OCI-LY7 (cell line): ENCODE results near the gene MYEOV.

Experiments
- EZH2phosphoT487 ChIP-seq: fragments of 200-600 bp; sonication (generic); IDR thresholded peaks from 2 replicates; pipeline ENCODE4 v1.6.1; 2018; ENCODE audit warnings: low read depth, borderline replicate concordance, mild to moderate bottlenecking, mixed run types, antibody characterized with exemption, low read length, moderate library complexity, mixed read lengths
- TF ChIP-seq, protein P1 (sequence below): fragments of 200-600 bp; sonication (generic); conservative IDR thresholded peaks from 2 replicates; pipeline ENCODE4 v1.5.1; 2014; ENCODE audit warnings: mild to moderate bottlenecking, antibody characterized with exemption, low read length, moderate library complexity, mixed read lengths

DNA sequence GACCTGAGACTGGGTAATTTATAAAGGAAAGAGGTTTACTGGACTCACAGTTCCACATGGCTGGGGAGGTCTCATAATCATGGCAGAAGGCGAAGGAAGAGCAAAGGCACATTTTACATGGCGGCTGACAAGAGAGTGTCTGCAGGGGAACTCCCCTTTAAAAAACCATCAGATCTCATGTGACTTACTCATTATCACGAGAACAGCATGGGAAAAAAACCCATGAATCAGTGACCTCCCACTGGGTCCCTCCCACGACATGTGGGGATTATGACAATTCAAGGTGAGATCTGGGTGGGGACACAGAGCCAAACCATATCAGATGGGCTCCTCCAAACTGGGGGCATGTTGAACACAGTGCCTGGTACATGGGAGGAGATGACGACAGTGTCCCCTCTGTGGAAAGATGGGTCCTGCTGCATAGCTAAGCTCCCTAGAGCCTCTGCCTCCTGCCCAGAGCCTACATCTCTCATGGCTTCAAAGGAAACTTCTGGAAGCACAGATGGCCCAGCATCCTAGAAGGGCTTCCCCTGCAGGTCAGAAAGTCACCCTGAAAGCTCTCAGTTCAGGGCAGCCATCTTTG, 46.1 kb downstream of the MYEOV start:
- TF ChIP-seq, protein P1, sequence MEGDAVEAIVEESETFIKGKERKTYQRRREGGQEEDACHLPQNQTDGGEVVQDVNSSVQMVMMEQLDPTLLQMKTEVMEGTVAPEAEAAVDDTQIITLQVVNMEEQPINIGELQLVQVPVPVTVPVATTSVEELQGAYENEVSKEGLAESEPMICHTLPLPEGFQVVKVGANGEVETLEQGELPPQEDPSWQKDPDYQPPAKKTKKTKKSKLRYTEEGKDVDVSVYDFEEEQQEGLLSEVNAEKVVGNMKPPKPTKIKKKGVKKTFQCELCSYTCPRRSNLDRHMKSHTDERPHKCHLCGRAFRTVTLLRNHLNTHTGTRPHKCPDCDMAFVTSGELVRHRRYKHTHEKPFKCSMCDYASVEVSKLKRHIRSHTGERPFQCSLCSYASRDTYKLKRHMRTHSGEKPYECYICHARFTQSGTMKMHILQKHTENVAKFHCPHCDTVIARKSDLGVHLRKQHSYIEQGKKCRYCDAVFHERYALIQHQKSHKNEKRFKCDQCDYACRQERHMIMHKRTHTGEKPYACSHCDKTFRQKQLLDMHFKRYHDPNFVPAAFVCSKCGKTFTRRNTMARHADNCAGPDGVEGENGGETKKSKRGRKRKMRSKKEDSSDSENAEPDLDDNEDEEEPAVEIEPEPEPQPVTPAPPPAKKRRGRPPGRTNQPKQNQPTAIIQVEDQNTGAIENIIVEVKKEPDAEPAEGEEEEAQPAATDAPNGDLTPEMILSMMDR: no peak
- TF ChIP-seq EZH2phosphoT487: no peak
